Measurements from ENCODE around the gene E2F4. TPM values are rescaled to one million over a fixed set of nuclear protein-coding genes. Genes with fewer than 3 reads are reported as not detected.

The E2F4 gene
- total and polyA plus RNA-seq, 2 donors (not counting 1 experiment from before 2014, with no cell fraction given): 42.4 to 59.9 TPM

- peak overlapping the region; percentile 86 for H3K27ac ChIP-seq (ENCODE audit: insufficient read depth, low read length)
Measured at GRCh38 chr16:67150047-67150832, 41.7 kb upstream of the E2F4 start.

GRCh38 chr16:67150833-67151396, 41.0 kb upstream of the E2F4 start, which contains the start of gene B3GNT9:
B3GNT9 (minus strand) TSS chr16:67150998; CDS start chr16:67150485, 513 bp downstream.
- H3K27me3 ChIP-seq (ENCODE audit: control insufficient read depth, insufficient read depth, low read length): no peaks in the 10 kb centered on the region
- H3K4me3 ChIP-seq (replicated peaks in 1 of 4; ENCODE audit: control extremely low read depth in 1 of 4, insufficient read depth in 1 of 4, low read depth in 3 of 4, low read length in 4 of 4): peak within 1 kb of the TSS; percentile 53 to 78 (median 70)
- H4K20me1 ChIP-seq (ENCODE audit: control insufficient read depth, extremely low read depth, insufficient read depth, low read length): no peaks in the 10 kb centered on the region
- H3K4me1 ChIP-seq (ENCODE audit: control insufficient read depth, extremely low read depth, insufficient read depth, low read length): peaks cover 2% of the 10 kb centered on the region
- H3K79me2 ChIP-seq (ENCODE audit: control insufficient read depth, insufficient read depth, low read length): no peaks in the 10 kb centered on the region
- peak; percentile 77 to 81 for DNase-seq (ENCODE audit: low read depth in 2 of 2)
- peak within 1 kb of the TSS; percentile 81 for H2AFZ ChIP-seq (ENCODE audit: low read length)
- no peak for TF ChIP-seq EZH2 (IDR thresholded peaks at IDR 0.05; ENCODE audit: low read length, missing control alignments)
- H3K9ac ChIP-seq (ENCODE audit: insufficient read depth, low read length): peak within 1 kb of the TSS; percentile 95
- H3K4me2 ChIP-seq (ENCODE audit: extremely low read depth, insufficient read depth, low read length): peak within 1 kb of the TSS; percentile 79
- no peaks in the 10 kb centered on the region for H3K9me3 ChIP-seq (ENCODE audit: control insufficient read depth, insufficient read depth, low read depth, low read length)
- H3K27ac ChIP-seq (ENCODE audit: insufficient read depth, low read length): peak within 1 kb of the TSS; percentile 86
- peaks cover 16% of the 10 kb centered on the region for H3K36me3 ChIP-seq (ENCODE audit: control insufficient read depth, insufficient read depth, low read length)

More at GRCh38 chr16:67150047-67150832, 41.7 kb upstream of the E2F4 start:
- Histone ChIP-seq H3K9me3 (ENCODE audit: control insufficient read depth, insufficient read depth, low read depth, low read length) (no peaks in the 10 kb centered on the region), H3K27me3 (ENCODE audit: control insufficient read depth, insufficient read depth, low read length) (no peaks in the 10 kb centered on the region), H2AFZ (ENCODE audit: low read length) (no peak overlapping the region), H3K4me2 (ENCODE audit: extremely low read depth, insufficient read depth, low read length) (peak overlapping the region; percentile 79), H3K4me1 (ENCODE audit: control insufficient read depth, extremely low read depth, insufficient read depth, low read length) (peaks cover 2% of the 10 kb centered on the region), H3K4me3 (replicated peaks in 1 of 4; ENCODE audit: control extremely low read depth in 1 of 4, insufficient read depth in 1 of 4, low read depth in 3 of 4, low read length in 4 of 4) (peak overlapping the region; percentile 53 to 78 (median 70)), H4K20me1 (ENCODE audit: control insufficient read depth, extremely low read depth, insufficient read depth, low read length) (no peaks in the 10 kb centered on the region), H3K36me3 (ENCODE audit: control insufficient read depth, insufficient read depth, low read length) (peaks cover 17% of the 10 kb centered on the region), H3K79me2 (ENCODE audit: control insufficient read depth, insufficient read depth, low read length) (no peaks in the 10 kb centered on the region), H3K9ac (ENCODE audit: insufficient read depth, low read length) (peak overlapping the region; percentile 95)
- DNase-seq (ENCODE audit: low read depth in 2 of 2): peak; percentile 78 to 84
- TF ChIP-seq EZH2 (IDR thresholded peaks at IDR 0.05; ENCODE audit: low read length, missing control alignments) (no peak), CTCF (conservative IDR thresholded peaks at IDR 0.05 in 1 of 2, IDR thresholded peaks at IDR 0.05 in 1 of 2; ENCODE audit: low read depth in 1 of 2, low read length in 2 of 2) (no peak)

GRCh38 chr16:67151431-67152097, 40.4 kb upstream of the E2F4 start:
- Histone ChIP-seq H3K4me2 (ENCODE audit: extremely low read depth, insufficient read depth, low read length) (peak overlapping the region; percentile 79), H3K9me3 (ENCODE audit: control insufficient read depth, insufficient read depth, low read depth, low read length) (no peaks in the 10 kb centered on the region), H3K36me3 (ENCODE audit: control insufficient read depth, insufficient read depth, low read length) (peaks cover 14% of the 10 kb centered on the region), H3K4me3 (replicated peaks in 1 of 4; ENCODE audit: control extremely low read depth in 1 of 4, insufficient read depth in 1 of 4, low read depth in 3 of 4, low read length in 4 of 4) (peak overlapping the region in 2 of 4 experiments; percentile 68 to 78), H4K20me1 (ENCODE audit: control insufficient read depth, extremely low read depth, insufficient read depth, low read length) (no peaks in the 10 kb centered on the region), H3K9ac (ENCODE audit: insufficient read depth, low read length) (peak overlapping the region; percentile 95), H3K4me1 (ENCODE audit: control insufficient read depth, extremely low read depth, insufficient read depth, low read length) (peaks cover 2% of the 10 kb centered on the region), H3K27me3 (ENCODE audit: control insufficient read depth, insufficient read depth, low read length) (no peaks in the 10 kb centered on the region), H3K27ac (ENCODE audit: insufficient read depth, low read length) (peak overlapping the region; percentile 86), H3K79me2 (ENCODE audit: control insufficient read depth, insufficient read depth, low read length) (no peaks in the 10 kb centered on the region), H2AFZ (ENCODE audit: low read length) (peak overlapping the region; percentile 2)
- no peak for DNase-seq (ENCODE audit: low read depth in 2 of 2)
- TF ChIP-seq EZH2 (IDR thresholded peaks at IDR 0.05; ENCODE audit: low read length, missing control alignments): no peak
- TF ChIP-seq CTCF (conservative IDR thresholded peaks at IDR 0.05 in 1 of 2, IDR thresholded peaks at IDR 0.05 in 1 of 2; ENCODE audit: low read depth in 1 of 2, low read length in 2 of 2): no peak
